ENCODE measurements around the gene C16orf95.

GRCh38 chr16:87274794-87275193, 42.4 kb downstream of the C16orf95 start:
- TF ChIP-seq, protein P1, sequence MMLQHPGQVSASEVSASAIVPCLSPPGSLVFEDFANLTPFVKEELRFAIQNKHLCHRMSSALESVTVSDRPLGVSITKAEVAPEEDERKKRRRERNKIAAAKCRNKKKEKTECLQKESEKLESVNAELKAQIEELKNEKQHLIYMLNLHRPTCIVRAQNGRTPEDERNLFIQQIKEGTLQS (IDR thresholded peaks at IDR 0.05) = no peak
- no peak for TF ChIP-seq RAD21 (IDR thresholded peaks at IDR 0.05)
- TF ChIP-seq CTCF (IDR thresholded peaks at IDR 0.05; ENCODE audit: low read depth, low read length, missing input control) = no peak
- no peak for TF ChIP-seq YY1 (IDR thresholded peaks at IDR 0.05)
- no peak for TF ChIP-seq NR2F2 (IDR thresholded peaks at IDR 0.05)

All from liver (tissue), 3 donors.